Liver (tissue), 9 donors: ENCODE results near the gene FABP1. TPM values are rescaled to one million over a fixed set of nuclear protein-coding genes. Genes with fewer than 3 reads are reported as not detected.

Experiments
- DNase-seq: peaks from one replicate; pipeline ENCODE4 v3.0.0-alpha.2; 2017; ENCODE audit warnings: low spot score
- H3K27ac ChIP-seq, 2 donors: one replicate each; pipeline ENCODE4 v1.7.0; 2013; ENCODE audit warnings: inconsistent platforms in 2 of 2, low read length in 2 of 2, control low read depth in 1 of 2, low read depth in 1 of 2, mild to moderate bottlenecking in 1 of 2
- H3K27me3 ChIP-seq, 4 donors: one replicate each; pipeline versions ENCODE4 v1.6.1 to v1.7.0; 2013; ENCODE audit warnings: low read length in 3 of 4, inconsistent platforms in 1 of 4, mild to moderate bottlenecking in 1 of 4, moderate library complexity in 1 of 4; ENCODE audit not compliant: control insufficient read depth in 4 of 4, insufficient read depth in 4 of 4
- H3K36me3 ChIP-seq, 4 donors: one replicate each; pipeline versions ENCODE4 v1.6.1 to v1.7.0; 2013; ENCODE audit warnings: low read length in 3 of 4, mild to moderate bottlenecking in 3 of 4, low read depth in 1 of 4, moderate library complexity in 1 of 4; ENCODE audit not compliant: control insufficient read depth in 4 of 4, insufficient read depth in 3 of 4
- H3K4me1 ChIP-seq, 4 donors: one replicate each; pipeline versions ENCODE4 v1.6.1 to v1.7.0; 2013; ENCODE audit warnings: low read length in 3 of 4, mild to moderate bottlenecking in 3 of 4, moderate library complexity in 1 of 4; ENCODE audit not compliant: control insufficient read depth in 4 of 4, insufficient read depth in 4 of 4
- H3K4me3 ChIP-seq, 3 donors: one replicate each; pipeline versions ENCODE4 v1.6.1 to v1.7.0; 2013; ENCODE audit warnings: low read length in 3 of 3, control low read depth in 1 of 3, low read depth in 1 of 3, mild to moderate bottlenecking in 1 of 3
- H3K9ac ChIP-seq, 2 donors: one replicate each; pipeline ENCODE4 v1.7.0; 2013; ENCODE audit warnings: low read length in 2 of 2, mild to moderate bottlenecking in 2 of 2, moderate library complexity in 2 of 2, control low read depth in 1 of 2, low read depth in 1 of 2
- H3K9me3 ChIP-seq, 4 donors: one replicate each; pipeline versions ENCODE4 v1.6.1 to v1.7.0; 2013; ENCODE audit warnings: low read length in 3 of 4; ENCODE audit not compliant: control insufficient read depth in 4 of 4
- EGR1 ChIP-seq, 2 donors: IDR thresholded peaks; 2 replicates each; pipeline ENCODE4 v1.6.1; 2016 to 2018; ENCODE audit warnings: antibody characterized with exemption in 2 of 2, low read depth in 2 of 2
- FOXA1 ChIP-seq: IDR thresholded peaks from 2 replicates; pipeline ENCODE4 v1.6.1; 2016; ENCODE audit warnings: antibody characterized with exemption
- FOXA2 ChIP-seq: IDR thresholded peaks from 2 replicates; pipeline ENCODE4 v1.6.1; 2016; ENCODE audit warnings: antibody characterized with exemption
- GABPA ChIP-seq, 2 donors: IDR thresholded peaks in 1 of 2; conservative IDR thresholded peaks in 1 of 2; 2 replicates each; pipeline ENCODE4 v1.6.1; 2016; ENCODE audit warnings: antibody characterized with exemption in 2 of 2, mild to moderate bottlenecking in 1 of 2, moderate library complexity in 1 of 2
- HNF4A ChIP-seq, 2 donors: conservative IDR thresholded peaks; 2 replicates each; pipeline ENCODE4 v1.6.1; 2016; ENCODE audit warnings: antibody characterized with exemption in 2 of 2, mild to moderate bottlenecking in 2 of 2
- HNF4G ChIP-seq: IDR thresholded peaks from 2 replicates; pipeline ENCODE4 v1.6.1; 2016; ENCODE audit warnings: antibody characterized with exemption
- JUND ChIP-seq, 2 donors: IDR thresholded peaks; 2 replicates each; pipeline ENCODE4 v1.6.1; 2016; ENCODE audit warnings: antibody characterized with exemption in 2 of 2
- RAD21 ChIP-seq, 2 donors: IDR thresholded peaks; 2 replicates each; pipeline ENCODE4 v1.6.1; 2016; ENCODE audit warnings: antibody characterized with exemption in 2 of 2, mild to moderate bottlenecking in 2 of 2
- RXRA ChIP-seq, 2 donors: IDR thresholded peaks; 2 replicates each; pipeline ENCODE4 v1.6.1; 2017 to 2018; ENCODE audit warnings: antibody characterized with exemption in 2 of 2, mild to moderate bottlenecking in 1 of 2
- SP1 ChIP-seq: IDR thresholded peaks from 2 replicates; pipeline ENCODE4 v1.6.1; 2018; ENCODE audit warnings: antibody characterized with exemption, mild to moderate bottlenecking
- TAF1 ChIP-seq: conservative IDR thresholded peaks from 2 replicates; pipeline ENCODE4 v1.6.1; 2016; ENCODE audit warnings: antibody characterized with exemption, mild to moderate bottlenecking
- YY1 ChIP-seq: IDR thresholded peaks from 2 replicates; pipeline ENCODE4 v1.6.1; 2016; ENCODE audit warnings: antibody characterized with exemption, mild to moderate bottlenecking
- WGBS: extraction: QIAGEN DNeasy Blood & Tissue Kit; methylation state at CpG from one replicate; pipeline ENCODE4 v1.1.7; 2013; 5-methylcytosine and 5-hydroxymethylcytosine counted together
- polyA plus RNA-seq, 2 donors: library from polyadenylated mRNA; stranded (reverse) in 1 of 2; unstranded in 1 of 2; fragments of 200-250 nt in 1 of 2; fragments of >200 nt in 1 of 2; fragmentation: Nextera tagmentation in 1 of 2; extraction: Ambion mirVana in 1 of 2; gene quantifications; one replicate each; pipeline versions ENCODE4 v1.2.1 to v1.2.3, GENCODE V29; 2013 to 2015
- total RNA-seq, 2 donors: library from RNA; depleted of rRNA; stranded (reverse); fragments of >200 nt; gene quantifications; one replicate each; pipeline ENCODE4 v1.2.3, GENCODE V29; 2014
- TF ChIP-seq, protein P1 (sequence below): IDR thresholded peaks from 2 replicates; pipeline ENCODE4 v1.6.1; 2016; ENCODE audit warnings: antibody characterized with exemption
- TF ChIP-seq, protein P2 (sequence below): IDR thresholded peaks from 2 replicates; pipeline ENCODE4 v1.6.1; 2016; ENCODE audit warnings: antibody characterized with exemption
- TF ChIP-seq, protein P3 (sequence below): fragments of 150-350 bp; IDR thresholded peaks from 2 replicates; pipeline ENCODE4 v1.5.1; 2017; ENCODE audit warnings: improper control_type of control experiment, low read depth, low read length; ENCODE audit not compliant: missing input control
- TF ChIP-seq, protein P4 (sequence below): IDR thresholded peaks from 2 replicates; pipeline ENCODE4 v1.6.1; 2016; ENCODE audit warnings: antibody characterized with exemption, mild to moderate bottlenecking
- donor health status: healthy.
- donor health status: healthy.
- donor health status: healthy.
- donor health status: healthy.
- donor health status: healthy.

Gene FABP1
- total and polyA plus RNA-seq, 4 donors, result 975 to 7,337 (median 2,306) TPM

DNA sequence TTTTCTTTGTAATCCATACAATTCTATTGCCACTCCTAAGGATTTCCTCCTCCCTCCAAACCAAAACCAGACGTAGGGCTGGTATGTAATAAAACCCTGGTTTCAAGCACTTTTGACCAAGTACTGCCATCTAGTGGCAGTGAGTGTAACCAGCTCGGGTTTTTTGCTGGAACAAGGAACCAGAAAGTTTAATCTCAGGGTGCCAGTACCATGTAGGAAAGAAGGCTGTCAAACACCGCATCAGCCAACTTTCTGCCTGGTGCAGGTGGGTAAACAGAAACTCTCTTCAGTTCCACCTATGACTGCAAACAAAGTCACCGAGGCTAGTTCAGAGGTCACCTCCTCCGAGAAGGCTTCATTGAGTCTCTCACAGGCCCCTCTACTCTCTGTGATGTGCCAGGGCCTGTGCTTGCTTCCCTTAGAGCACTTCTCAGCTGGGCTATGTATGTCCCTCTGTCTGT, 32.1 kb upstream of the FABP1 start (continued):
- TF ChIP-seq, protein P1, sequence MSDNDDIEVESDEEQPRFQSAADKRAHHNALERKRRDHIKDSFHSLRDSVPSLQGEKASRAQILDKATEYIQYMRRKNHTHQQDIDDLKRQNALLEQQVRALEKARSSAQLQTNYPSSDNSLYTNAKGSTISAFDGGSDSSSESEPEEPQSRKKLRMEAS, result no peak
- peak; percentile 57 to 62 for TF ChIP-seq HNF4A (conservative IDR thresholded peaks at IDR 0.05)
- peak; percentile 23 for TF ChIP-seq HNF4G

- Histone ChIP-seq H3K36me3 (no peaks in the 10 kb centered on the region), H3K4me1 (peaks cover 0 to 25% (median 8%) of the 10 kb centered on the region in 4 donors), H3K4me3 (no peak overlapping the region), H3K27me3 (no peaks in the 10 kb centered on the region), H3K9me3 (no peaks in the 10 kb centered on the region), H3K9ac (no peak overlapping the region), H3K27ac (no peak overlapping the region)
- no peak for TF ChIP-seq EGR1 (IDR thresholded peaks at IDR 0.05; ENCODE audit: low read depth in 2 of 2)
- TF ChIP-seq, protein P2, sequence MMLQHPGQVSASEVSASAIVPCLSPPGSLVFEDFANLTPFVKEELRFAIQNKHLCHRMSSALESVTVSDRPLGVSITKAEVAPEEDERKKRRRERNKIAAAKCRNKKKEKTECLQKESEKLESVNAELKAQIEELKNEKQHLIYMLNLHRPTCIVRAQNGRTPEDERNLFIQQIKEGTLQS, result no peak
- no peak for TF ChIP-seq HNF4A (conservative IDR thresholded peaks at IDR 0.05)
- no peak for TF ChIP-seq FOXA1
- DNase-seq, result no peak
- 62% methylated on average over 3 of the region's 3 CpGs for WGBS
These were observed 31.6 kb upstream of the FABP1 start for GRCh38 chr2:88159481-88159880.

GRCh38 chr2:88148929-88149438, 21.1 kb upstream of the FABP1 start:
- no peaks in the 10 kb centered on the region for H3K27me3 ChIP-seq
- peaks cover 5 to 36% (median 20%) of the 10 kb centered on the region in 4 donors for H3K4me1 ChIP-seq
- DNase-seq, result no peak
- peaks cover 0 to 15% (median 0%) of the 10 kb centered on the region in 4 donors for H3K9me3 ChIP-seq
- no peak overlapping the region for H3K9ac ChIP-seq
- no peaks in the 10 kb centered on the region for H3K36me3 ChIP-seq
- TF ChIP-seq, protein P2, result no peak
- TF ChIP-seq FOXA1, result no peak
- TF ChIP-seq FOXA2, result no peak
- TF ChIP-seq SP1, result no peak
- TF ChIP-seq RXRA (IDR thresholded peaks at IDR 0.05), result no peak
- no peak for TF ChIP-seq TAF1
- TF ChIP-seq HNF4G, result no peak
- no peak for TF ChIP-seq HNF4A (conservative IDR thresholded peaks at IDR 0.05)
- TF ChIP-seq GABPA (IDR thresholded peaks at IDR 0.05 in 1 of 2, conservative IDR thresholded peaks at IDR 0.05 in 1 of 2), result no peak
- TF ChIP-seq, protein P3, sequence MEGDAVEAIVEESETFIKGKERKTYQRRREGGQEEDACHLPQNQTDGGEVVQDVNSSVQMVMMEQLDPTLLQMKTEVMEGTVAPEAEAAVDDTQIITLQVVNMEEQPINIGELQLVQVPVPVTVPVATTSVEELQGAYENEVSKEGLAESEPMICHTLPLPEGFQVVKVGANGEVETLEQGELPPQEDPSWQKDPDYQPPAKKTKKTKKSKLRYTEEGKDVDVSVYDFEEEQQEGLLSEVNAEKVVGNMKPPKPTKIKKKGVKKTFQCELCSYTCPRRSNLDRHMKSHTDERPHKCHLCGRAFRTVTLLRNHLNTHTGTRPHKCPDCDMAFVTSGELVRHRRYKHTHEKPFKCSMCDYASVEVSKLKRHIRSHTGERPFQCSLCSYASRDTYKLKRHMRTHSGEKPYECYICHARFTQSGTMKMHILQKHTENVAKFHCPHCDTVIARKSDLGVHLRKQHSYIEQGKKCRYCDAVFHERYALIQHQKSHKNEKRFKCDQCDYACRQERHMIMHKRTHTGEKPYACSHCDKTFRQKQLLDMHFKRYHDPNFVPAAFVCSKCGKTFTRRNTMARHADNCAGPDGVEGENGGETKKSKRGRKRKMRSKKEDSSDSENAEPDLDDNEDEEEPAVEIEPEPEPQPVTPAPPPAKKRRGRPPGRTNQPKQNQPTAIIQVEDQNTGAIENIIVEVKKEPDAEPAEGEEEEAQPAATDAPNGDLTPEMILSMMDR, result no peak
- no peak for TF ChIP-seq YY1
- no peak for TF ChIP-seq EGR1 (IDR thresholded peaks at IDR 0.05; ENCODE audit: low read depth in 2 of 2)
- H3K4me3 ChIP-seq, result no peak overlapping the region
- H3K27ac ChIP-seq, result no peak overlapping the region

- Histone ChIP-seq H3K9me3 (peaks cover 0 to 15% (median 0%) of the 10 kb centered on the region in 4 donors), H3K36me3 (no peaks in the 10 kb centered on the region), H3K27ac (peak overlapping the region; percentile 81 to 88), H3K9ac (no peak overlapping the region), H3K4me1 (peaks cover 5 to 39% (median 21%) of the 10 kb centered on the region in 4 donors), H3K27me3 (no peaks in the 10 kb centered on the region), H3K4me3 (no peak overlapping the region)
- TF ChIP-seq, protein P4, sequence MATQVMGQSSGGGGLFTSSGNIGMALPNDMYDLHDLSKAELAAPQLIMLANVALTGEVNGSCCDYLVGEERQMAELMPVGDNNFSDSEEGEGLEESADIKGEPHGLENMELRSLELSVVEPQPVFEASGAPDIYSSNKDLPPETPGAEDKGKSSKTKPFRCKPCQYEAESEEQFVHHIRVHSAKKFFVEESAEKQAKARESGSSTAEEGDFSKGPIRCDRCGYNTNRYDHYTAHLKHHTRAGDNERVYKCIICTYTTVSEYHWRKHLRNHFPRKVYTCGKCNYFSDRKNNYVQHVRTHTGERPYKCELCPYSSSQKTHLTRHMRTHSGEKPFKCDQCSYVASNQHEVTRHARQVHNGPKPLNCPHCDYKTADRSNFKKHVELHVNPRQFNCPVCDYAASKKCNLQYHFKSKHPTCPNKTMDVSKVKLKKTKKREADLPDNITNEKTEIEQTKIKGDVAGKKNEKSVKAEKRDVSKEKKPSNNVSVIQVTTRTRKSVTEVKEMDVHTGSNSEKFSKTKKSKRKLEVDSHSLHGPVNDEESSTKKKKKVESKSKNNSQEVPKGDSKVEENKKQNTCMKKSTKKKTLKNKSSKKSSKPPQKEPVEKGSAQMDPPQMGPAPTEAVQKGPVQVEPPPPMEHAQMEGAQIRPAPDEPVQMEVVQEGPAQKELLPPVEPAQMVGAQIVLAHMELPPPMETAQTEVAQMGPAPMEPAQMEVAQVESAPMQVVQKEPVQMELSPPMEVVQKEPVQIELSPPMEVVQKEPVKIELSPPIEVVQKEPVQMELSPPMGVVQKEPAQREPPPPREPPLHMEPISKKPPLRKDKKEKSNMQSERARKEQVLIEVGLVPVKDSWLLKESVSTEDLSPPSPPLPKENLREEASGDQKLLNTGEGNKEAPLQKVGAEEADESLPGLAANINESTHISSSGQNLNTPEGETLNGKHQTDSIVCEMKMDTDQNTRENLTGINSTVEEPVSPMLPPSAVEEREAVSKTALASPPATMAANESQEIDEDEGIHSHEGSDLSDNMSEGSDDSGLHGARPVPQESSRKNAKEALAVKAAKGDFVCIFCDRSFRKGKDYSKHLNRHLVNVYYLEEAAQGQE, result no peak
- TF ChIP-seq, protein P3, result no peak
- TF ChIP-seq HNF4G (no peak), FOXA1 (no peak), JUND (IDR thresholded peaks at IDR 0.05) (no peak), RAD21 (IDR thresholded peaks at IDR 0.05) (no peak), YY1 (no peak)
- WGBS, result 97% methylated on average over 2 of the region's 2 CpGs
- no peak for DNase-seq
These were observed 19.3 kb upstream of the FABP1 start for GRCh38 chr2:88147145-88147544.
